Measurements from ENCODE around the gene GSC2.

GSC2 gene

DNA sequence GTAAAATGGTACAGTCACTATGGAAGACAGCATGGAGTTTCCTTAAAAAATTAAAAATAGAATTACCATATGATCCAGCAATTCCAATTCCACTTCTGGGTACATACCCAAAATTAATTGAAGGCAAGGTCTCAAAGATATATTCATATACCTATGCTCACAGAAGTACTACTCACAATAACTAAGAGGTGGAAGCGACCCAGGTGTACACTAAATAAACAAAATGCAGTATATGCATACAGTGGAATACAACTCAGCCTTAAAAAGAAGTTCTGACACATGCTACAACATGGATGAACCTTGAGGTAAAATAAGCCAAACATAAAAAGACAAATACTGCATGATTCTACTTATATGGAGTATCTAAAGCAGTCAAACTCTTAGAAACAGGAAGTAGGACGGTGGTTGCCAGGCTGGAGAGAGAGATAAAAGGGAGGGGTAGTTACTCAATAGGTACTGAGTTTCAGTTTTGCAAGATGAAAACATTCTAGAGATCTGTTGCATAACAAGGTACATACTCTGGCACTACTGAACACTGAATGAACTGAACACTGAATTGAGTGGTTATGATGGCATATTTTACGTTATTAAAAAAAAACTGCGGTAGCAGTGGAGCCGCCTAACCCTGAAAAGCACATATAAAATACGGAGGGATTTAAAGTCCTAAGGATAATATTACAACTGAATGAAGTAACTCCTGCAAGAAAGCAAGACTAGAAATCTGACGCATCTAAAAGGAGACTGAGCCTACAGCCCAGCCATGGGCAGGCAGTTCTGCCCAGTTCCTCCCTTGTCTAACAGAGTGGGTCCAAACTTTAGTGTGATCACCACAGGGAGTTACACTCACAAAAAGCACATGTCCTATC, 40.7 kb downstream of the GSC2 start:
- Histone ChIP-seq H3K27ac (ENCODE audit: low read depth, low read length) (no peak overlapping the region), H3K9ac (ENCODE audit: low read length) (no peak overlapping the region), H3K36me3 (ENCODE audit: insufficient read depth, low read length) (no peaks in the 10 kb centered on the region), H3K9me3 (ENCODE audit: low read length) (no peaks in the 10 kb centered on the region), H3K4me1 (ENCODE audit: insufficient read depth, low read length) (peaks cover 39% of the 10 kb centered on the region), H3K4me3 (ENCODE audit: low read depth in 1 of 2, low read length in 2 of 2) (no peak overlapping the region), H3K27me3 (ENCODE audit: control insufficient read depth in 1 of 2, insufficient read depth in 2 of 2, low read length in 2 of 2) (no peaks in the 10 kb centered on the region)

DNA sequence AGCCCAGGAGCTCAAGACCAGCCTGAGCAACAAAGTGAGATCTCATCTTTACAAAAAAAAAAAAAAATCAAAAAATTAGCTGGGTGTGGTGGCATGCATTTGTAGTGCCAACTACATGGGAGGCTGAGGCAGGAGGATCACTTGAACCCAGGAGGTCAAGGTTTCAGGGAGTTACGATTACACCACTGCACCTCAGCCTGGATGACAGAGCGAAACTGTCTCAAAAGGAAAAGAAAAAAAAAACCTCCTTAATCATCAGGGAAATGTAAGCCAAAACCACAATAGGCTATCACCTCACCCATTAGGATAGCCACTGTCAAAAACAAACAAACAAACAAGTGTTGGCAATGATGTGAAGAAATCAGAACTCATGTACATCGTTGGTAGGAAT, 41.3 kb downstream of the GSC2 start:
- Histone ChIP-seq H3K9me3 (ENCODE audit: low read length) (no peaks in the 10 kb centered on the region), H3K36me3 (ENCODE audit: insufficient read depth, low read length) (no peaks in the 10 kb centered on the region), H3K9ac (ENCODE audit: low read length) (no peak overlapping the region), H3K27me3 (ENCODE audit: control insufficient read depth in 1 of 2, insufficient read depth in 2 of 2, low read length in 2 of 2) (no peaks in the 10 kb centered on the region), H3K4me3 (ENCODE audit: low read depth in 1 of 2, low read length in 2 of 2) (no peak overlapping the region), H3K4me1 (ENCODE audit: insufficient read depth, low read length) (peaks cover 45% of the 10 kb centered on the region), H3K27ac (ENCODE audit: low read depth, low read length) (no peak overlapping the region)

DNA sequence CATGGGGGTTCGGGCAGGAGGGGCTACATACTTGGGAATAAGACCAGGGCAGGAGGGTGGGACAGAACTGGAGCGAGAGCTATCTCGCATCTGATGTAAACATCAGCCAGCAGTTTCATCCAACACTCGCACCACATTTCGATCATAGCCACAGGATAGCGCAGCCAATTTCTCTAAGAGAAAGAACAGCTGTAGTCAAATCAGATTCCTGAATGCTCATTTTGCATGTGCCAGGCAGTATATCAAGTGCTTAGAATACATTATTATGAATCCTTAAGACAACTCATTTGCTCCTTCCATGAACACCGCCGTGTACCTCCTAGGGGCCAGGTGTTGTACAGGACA, 42.4 kb downstream of the GSC2 start:
- Histone ChIP-seq H3K36me3 (ENCODE audit: insufficient read depth, low read length) (no peaks in the 10 kb centered on the region), H3K9ac (ENCODE audit: low read length) (no peak overlapping the region), H3K27ac (ENCODE audit: low read depth, low read length) (no peak overlapping the region), H3K9me3 (ENCODE audit: low read length) (no peaks in the 10 kb centered on the region), H3K4me3 (ENCODE audit: low read depth in 1 of 2, low read length in 2 of 2) (no peak overlapping the region), H3K27me3 (ENCODE audit: control insufficient read depth in 1 of 2, insufficient read depth in 2 of 2, low read length in 2 of 2) (no peaks in the 10 kb centered on the region), H3K4me1 (ENCODE audit: insufficient read depth, low read length) (peaks cover 45% of the 10 kb centered on the region)

DNA sequence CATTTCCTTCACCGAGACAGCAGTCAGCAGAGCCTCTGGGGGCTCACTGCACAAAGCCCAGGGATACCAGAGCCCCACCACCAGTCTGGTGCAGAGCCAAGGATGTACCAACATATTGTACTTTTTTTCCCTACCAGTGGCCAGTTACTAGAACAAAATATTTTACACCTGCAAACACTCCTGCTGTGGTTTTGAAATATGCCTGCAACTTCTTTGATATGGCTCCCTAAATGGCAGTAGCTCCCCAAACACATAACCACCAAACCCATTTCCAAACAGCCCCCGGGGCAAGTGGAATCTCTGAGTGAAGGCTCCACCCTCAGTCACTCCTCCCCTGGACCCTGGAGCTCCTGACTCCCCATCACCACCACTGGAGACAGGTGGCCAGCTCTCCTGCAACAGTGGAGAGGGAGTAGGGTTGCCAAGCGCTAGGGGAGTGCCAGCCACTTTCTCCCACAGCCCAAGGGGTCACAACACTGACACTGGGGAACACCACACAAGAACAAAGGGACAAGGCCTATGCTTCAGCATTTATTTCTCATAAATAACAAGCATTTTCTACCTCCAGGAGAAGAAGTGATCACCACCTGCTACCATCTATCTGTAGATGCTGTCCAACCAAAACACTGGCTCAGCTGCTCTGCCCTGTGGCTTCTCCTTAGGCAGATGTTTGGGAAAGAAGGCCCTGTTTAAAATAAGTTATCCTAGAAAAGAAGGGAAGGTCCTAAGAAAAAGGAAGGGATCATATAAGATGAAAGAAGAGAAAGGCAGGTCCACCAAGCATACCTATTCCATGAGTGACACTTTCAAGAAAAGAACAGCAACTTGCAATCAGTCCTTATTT, 43.0 kb downstream of the GSC2 start:
- no peaks in the 10 kb centered on the region for H3K27me3 ChIP-seq (ENCODE audit: control insufficient read depth in 1 of 2, insufficient read depth in 2 of 2, low read length in 2 of 2)
- no peak overlapping the region for H3K27ac ChIP-seq (ENCODE audit: low read depth, low read length)
- no peak overlapping the region for H3K4me3 ChIP-seq (ENCODE audit: low read depth in 1 of 2, low read length in 2 of 2)
- no peak overlapping the region for H3K9ac ChIP-seq (ENCODE audit: low read length)
- H3K4me1 ChIP-seq (ENCODE audit: insufficient read depth, low read length), result peaks cover 45% of the 10 kb centered on the region
- no peaks in the 10 kb centered on the region for H3K9me3 ChIP-seq (ENCODE audit: low read length)
- no peaks in the 10 kb centered on the region for H3K36me3 ChIP-seq (ENCODE audit: insufficient read depth, low read length)

DNA sequence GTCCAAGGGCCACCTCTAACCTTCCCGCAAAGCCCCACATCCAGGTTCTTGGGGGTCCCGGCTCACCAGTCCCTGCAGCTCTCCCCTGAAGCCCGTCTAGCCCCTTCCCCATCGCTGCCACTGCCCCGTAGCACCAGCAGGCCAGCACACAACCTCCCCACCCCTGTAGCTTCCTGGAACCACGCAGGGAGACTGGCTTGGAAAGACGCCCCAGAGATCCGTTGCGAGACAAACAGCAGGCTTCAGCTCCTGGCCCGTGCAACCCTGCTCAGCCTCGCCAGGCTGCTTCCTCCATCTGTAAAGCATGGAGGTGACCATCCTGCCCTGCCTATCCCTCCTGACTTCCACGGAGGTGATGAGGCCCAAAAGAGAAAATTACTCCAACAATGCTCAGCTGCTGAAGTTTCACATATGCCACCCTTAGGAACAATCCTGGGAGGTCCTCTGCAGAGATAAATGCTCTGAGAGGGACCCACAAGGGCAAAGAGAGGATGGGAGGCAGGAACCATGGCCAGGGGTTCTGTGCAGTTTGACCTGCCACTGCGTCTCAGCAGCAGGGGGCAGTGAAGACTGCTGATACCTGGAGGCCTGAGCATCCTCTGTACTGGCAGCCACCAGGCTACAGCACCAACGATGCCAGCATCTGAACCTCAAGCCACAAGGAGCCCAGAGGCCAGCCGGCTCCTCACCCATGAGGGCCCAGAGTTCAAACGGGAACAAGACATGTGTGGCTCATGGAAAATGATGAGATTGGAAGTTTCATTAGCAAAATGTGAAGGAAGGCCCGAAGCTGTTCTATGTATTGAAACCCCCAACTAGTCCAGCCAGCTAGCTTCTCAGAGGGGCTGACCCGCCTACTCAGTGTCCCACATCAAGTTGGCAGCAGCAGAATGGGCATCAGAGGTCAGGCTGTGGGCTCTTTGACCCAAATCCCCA, 44.0 kb downstream of the GSC2 start:
- H3K36me3 ChIP-seq (ENCODE audit: insufficient read depth, low read length), result no peaks in the 10 kb centered on the region
- no peaks in the 10 kb centered on the region for H3K27me3 ChIP-seq (ENCODE audit: control insufficient read depth in 1 of 2, insufficient read depth in 2 of 2, low read length in 2 of 2)
- H3K9me3 ChIP-seq (ENCODE audit: low read length), result no peaks in the 10 kb centered on the region
- no peak overlapping the region for H3K27ac ChIP-seq (ENCODE audit: low read depth, low read length)
- H3K4me3 ChIP-seq (ENCODE audit: low read depth in 1 of 2, low read length in 2 of 2), result no peak overlapping the region
- no peak overlapping the region for H3K9ac ChIP-seq (ENCODE audit: low read length)
- H3K4me1 ChIP-seq (ENCODE audit: insufficient read depth, low read length), result peaks cover 45% of the 10 kb centered on the region

DNA sequence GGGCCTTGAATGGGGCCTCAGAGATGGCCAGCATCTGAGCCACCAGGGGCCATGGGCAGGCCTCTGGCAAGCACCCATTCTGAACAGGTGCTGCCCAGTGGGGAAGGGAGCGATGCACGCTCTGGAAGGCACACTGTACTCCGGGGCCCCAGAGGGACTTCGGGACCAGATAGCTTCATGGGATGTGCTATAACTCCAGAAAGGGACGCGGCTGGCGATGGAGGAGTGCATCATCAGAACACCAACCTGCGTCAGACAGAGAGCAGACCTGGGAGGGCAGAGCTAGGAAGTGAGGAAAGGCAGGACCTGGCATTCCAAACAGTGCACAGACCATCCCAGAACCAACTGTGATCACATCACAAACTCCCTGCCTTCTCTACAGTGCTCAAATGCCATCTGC, 44.6 kb downstream of the GSC2 start:
- Histone ChIP-seq H3K9me3 (ENCODE audit: low read length) (no peaks in the 10 kb centered on the region), H3K4me3 (ENCODE audit: low read depth in 1 of 2, low read length in 2 of 2) (no peak overlapping the region), H3K9ac (ENCODE audit: low read length) (no peak overlapping the region), H3K27ac (ENCODE audit: low read depth, low read length) (no peak overlapping the region), H3K27me3 (ENCODE audit: control insufficient read depth in 1 of 2, insufficient read depth in 2 of 2, low read length in 2 of 2) (no peaks in the 10 kb centered on the region), H3K36me3 (ENCODE audit: insufficient read depth, low read length) (no peaks in the 10 kb centered on the region), H3K4me1 (ENCODE audit: insufficient read depth, low read length) (peaks cover 45% of the 10 kb centered on the region)

DNA sequence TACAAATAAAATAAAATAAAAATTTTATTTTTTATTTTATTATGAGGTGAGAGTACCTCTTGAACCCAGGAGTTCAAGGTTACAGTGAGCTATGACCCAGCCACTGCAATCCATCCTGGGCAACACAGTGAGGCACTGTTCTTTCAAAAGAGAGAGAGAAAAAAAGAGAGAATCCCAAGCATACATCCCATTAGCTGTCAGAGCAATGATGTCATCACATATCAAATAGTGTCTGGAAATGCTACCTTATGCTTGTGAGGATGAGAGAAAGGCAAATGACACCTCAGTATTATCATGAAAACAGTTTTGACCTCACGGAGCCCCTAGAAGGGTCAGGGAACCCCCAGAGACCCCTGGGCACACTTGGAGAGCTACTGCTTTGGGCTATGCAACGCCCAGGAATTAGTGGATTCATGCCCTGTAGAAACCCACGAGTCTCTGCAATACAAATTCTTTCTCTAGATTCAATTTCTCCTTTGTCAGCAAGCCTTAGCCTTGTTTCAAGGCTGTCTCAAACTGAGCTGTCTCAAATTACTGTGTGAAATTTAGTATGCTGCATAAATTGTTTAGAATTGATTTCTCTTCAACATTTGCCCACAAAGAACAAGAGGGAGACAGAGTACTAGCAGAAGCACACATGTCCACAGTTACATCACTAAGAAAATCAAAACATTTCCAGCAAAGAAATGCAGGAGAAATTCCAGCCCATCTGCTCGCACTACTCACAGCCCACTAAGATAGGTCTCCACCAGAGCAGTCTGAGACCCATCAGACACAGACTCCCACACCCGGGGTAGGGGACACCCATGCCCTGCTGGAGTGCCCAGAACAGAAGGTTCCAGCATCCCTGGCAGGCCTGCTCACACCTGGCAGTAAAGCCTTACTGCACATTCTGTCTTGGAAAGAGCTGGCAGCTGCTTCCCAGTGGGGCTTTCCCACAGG, 45.9 kb downstream of the GSC2 start:
- Histone ChIP-seq H3K36me3 (ENCODE audit: insufficient read depth, low read length) (no peaks in the 10 kb centered on the region), H3K27ac (ENCODE audit: low read depth, low read length) (no peak overlapping the region), H3K9me3 (ENCODE audit: low read length) (no peaks in the 10 kb centered on the region), H3K4me1 (ENCODE audit: insufficient read depth, low read length) (peaks cover 37% of the 10 kb centered on the region), H3K9ac (ENCODE audit: low read length) (no peak overlapping the region), H3K27me3 (ENCODE audit: control insufficient read depth in 1 of 2, insufficient read depth in 2 of 2, low read length in 2 of 2) (no peaks in the 10 kb centered on the region), H3K4me3 (ENCODE audit: low read depth in 1 of 2, low read length in 2 of 2) (no peak overlapping the region)

DNA sequence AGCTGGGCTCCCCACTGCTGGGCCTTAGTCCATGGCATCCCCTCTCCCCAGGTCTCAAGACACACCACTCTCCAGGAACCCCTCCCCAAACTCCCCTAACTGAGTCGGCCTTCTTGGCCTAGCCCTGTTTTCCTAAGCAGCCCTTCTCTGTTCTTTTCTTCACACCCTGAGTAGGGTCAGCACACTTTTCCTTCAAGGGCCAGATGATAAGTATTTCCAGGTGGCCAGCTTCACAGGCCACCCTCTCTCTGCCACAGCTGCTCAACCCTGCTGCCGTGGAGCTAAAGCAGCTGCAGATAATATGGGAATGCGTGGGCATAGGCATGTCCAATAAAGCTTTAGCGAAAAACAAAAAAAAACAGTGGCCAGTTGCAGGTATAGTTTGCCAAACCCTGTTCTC, 51.9 kb downstream of the GSC2 start:
- no peaks in the 10 kb centered on the region for H3K4me1 ChIP-seq (ENCODE audit: insufficient read depth, low read length)
- H3K9ac ChIP-seq (ENCODE audit: low read length), result no peak overlapping the region
- H3K9me3 ChIP-seq (ENCODE audit: low read length), result no peaks in the 10 kb centered on the region
- no peak overlapping the region for H3K27ac ChIP-seq (ENCODE audit: low read depth, low read length)
- no peaks in the 10 kb centered on the region for H3K36me3 ChIP-seq (ENCODE audit: insufficient read depth, low read length)
- no peak overlapping the region for H3K4me3 ChIP-seq (ENCODE audit: low read depth in 1 of 2, low read length in 2 of 2)
- H3K27me3 ChIP-seq (ENCODE audit: control insufficient read depth in 1 of 2, insufficient read depth in 2 of 2, low read length in 2 of 2), result no peaks in the 10 kb centered on the region

DNA sequence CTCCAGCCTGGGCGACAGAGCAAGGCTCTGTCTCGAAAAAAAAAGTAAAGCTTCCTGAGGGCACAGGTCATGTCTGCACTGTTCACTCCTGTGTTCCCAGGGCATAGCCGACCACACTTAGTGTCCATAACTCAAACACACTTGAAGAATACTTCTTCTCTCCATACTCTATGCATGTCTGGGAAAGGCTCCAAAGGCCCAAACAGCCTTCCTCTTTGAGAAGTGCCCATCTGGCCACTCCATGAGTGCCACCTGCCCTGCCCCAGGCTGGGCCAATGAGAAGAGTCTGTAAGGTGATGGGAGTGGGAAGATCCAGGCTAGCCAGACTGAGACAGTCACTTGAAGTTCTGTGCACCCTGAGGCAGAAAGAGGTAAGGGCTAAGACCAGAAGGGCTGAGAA, 52.6 kb downstream of the GSC2 start:
- H3K27ac ChIP-seq (ENCODE audit: low read depth, low read length), result no peak overlapping the region
- H3K4me1 ChIP-seq (ENCODE audit: insufficient read depth, low read length), result no peaks in the 10 kb centered on the region
- no peak overlapping the region for H3K4me3 ChIP-seq (ENCODE audit: low read depth in 1 of 2, low read length in 2 of 2)
- no peaks in the 10 kb centered on the region for H3K9me3 ChIP-seq (ENCODE audit: low read length)
- H3K36me3 ChIP-seq (ENCODE audit: insufficient read depth, low read length), result no peaks in the 10 kb centered on the region
- H3K9ac ChIP-seq (ENCODE audit: low read length), result no peak overlapping the region
- no peaks in the 10 kb centered on the region for H3K27me3 ChIP-seq (ENCODE audit: control insufficient read depth in 1 of 2, insufficient read depth in 2 of 2, low read length in 2 of 2)

All from muscle layer of colon (tissue), 2 donors.